D341Med (cell line): ENCODE results near the gene MRGPRE.

Source experiments
- DNase-seq: peaks from one replicate; pipeline ENCODE4 v3.0.0; 2012; ENCODE audit warnings: low spot score

MRGPRE gene

DNA sequence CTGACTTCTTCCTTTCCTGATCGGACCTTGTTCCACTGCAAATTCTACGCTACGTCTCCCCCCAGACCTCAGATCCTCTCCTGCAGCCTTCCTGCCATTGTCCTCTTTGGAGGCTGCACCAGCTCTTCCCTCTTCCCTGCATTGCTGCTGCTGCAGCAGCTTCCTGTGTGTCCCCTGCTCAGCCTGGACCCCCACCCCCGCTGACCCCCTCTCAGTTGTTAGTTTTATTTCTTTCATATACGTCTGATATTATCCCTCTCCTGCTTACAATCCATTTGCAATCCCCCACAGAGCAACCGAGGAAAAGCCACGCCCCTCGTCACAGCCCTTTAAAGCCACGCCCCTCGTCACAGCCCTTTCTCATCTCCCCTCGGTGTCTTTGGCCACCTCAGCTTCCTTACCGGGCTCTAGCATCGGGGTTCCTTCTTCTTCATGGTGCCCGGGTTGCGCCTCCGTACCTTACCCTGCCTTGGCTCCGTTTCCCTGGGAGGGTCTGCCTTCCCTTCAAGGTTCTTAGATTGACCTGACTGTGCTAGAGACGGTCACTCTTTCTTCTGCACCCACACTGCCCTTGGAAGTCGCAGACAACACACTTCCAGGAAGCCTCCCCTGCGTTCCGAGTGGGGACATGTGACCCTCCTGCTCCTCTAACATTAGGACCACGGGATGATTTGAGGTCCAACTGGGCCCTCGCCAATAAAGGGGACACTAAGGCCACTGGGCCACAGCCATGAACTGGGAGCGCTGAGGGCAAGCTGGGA, 18.4 kb downstream of the MRGPRE start:
- DNase-seq = no peak

DNA sequence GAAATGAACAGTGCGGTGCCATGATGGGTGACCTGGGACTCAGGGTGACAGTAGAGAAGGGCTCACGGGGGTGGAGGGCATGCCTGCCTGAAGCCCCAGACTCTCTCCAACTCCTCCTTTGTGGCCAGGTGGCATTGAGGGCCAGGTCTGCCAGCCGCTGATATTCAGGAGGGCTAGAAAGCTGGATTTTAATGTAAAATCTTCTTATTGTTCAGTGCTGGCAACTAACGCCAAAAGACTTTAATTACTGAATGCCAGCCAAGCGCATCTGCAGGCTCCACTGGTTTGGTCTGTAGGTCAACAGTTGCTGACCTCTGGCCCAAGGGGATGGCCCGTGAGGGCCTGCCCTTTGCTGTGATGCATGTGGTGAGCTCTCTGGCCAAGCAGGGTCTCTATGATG, 23.9 kb downstream of the MRGPRE start:
- no peak for DNase-seq

DNA sequence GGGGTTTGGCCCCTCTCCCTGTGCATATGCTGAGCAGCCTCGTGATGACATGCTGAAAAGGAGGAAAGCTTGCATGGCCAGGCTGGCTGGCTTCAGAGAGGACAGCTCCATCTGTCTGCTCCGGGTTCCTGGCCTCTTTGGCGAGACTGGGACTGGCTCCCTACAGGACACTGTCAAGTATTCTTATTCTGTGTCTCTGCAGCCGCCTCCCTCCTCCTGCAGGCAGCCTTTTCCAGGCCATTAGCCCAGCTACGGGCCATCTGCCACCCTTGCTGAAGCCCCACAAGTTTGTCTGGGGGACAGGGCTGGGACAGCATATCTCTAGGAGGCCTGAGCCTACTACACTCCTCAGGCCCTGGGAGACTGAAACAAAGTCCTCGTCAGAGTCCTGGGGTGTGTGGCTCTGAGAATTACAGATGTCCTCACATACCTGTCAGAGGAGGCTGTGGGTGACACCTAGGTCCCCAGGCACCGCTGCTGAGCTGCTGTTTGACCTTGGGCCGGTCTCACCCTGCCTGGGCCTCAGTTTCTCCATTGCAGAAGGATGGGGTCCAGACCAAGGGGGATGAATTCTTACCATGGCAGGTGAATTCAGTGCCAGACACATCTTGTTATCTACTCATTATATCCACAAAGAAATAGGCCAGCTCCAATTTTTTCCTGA, 24.6 kb downstream of the MRGPRE start:
- DNase-seq = no peak

DNA sequence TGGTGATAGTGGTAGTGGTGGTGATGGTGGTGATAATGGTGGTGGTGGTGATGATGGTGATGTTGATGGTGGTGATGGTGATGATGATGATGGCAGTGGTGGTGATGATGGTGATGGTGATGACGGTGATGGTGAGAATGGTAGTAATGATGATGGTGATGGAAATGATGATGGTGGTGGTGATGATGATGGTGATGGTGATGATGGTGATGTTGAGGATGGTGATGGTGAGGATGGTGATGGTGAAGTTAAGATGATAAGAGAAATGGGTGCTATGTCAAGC, 25.4 kb downstream of the MRGPRE start:
- DNase-seq = no peak

DNA sequence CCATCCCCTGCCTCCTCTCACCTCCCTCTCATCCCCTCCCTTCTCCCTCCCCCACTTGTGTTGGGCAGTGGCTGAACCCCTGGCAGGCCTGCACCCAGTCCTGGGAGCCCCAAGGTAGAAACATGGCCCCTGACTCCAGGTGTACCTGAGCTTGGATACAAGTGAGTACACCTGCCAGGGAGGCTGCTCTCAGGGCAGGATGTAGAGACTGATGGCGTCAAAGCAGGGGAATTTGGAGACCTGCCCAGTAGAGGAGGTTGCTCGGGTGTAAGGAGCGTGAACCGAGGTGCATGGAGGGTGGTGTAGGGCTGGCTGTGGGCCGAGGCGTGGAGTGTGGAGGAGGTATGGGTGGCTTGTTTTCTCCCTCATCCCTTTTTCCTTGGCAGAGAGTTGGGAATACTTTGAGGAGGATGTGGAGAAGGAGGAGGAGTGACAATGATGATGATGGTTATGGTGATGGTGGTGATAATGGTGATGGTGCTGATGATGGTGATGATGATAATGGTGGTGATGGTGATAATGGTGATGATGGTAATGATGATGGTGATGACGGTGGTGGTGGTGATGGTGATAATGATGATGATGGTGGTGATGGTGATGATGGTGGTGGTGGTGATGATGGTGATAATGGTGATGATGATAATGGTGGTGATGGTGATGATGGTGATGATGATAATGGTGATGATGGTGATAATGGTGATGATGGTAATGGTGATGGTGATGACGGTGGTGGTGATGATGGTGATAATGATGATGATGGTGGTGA, 25.9 kb downstream of the MRGPRE start:
- DNase-seq = no peak

DNA sequence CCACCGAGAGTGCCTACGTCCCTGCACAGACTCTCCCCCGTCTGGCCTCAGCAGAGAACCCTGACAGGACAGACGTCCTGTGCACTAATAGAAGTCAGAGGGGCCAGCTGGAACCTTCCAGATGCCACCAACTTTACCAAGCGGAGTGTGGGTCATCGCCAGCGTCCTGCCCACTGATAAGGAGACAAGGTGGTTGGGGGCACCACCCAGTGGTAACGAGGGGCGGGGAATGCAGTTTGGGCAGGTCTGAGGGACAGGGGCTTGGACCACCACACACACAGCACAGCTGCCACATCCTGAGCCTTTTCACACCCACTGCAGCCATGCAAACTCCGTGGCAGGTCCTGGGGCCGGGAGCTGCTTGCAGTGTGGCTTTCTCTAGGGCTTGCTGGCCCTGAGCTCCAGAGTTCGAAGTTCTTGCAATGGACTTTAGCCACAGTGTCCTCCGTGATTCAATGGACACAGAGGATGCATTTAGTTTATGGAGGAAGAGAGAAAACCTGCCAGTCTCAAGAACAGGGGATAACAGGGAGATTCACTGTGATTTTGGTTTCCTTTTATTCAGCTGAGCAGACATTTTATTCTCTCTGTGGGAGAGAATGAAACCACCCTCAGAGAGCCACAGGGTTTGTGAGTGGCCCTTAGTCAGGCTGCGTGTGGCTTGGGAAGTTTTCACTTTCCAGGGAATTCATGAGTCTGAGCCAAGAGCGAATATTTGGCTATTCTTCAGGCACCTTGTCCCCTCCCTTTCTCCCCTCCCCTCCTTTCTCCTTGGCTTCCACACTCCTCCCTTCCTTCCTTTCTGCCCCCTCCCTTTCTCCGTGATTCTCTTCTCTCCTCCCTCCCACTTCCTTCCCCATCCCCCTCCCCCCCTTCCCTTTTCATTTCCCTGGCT, 26.7 kb downstream of the MRGPRE start:
- DNase-seq = no peak

DNA sequence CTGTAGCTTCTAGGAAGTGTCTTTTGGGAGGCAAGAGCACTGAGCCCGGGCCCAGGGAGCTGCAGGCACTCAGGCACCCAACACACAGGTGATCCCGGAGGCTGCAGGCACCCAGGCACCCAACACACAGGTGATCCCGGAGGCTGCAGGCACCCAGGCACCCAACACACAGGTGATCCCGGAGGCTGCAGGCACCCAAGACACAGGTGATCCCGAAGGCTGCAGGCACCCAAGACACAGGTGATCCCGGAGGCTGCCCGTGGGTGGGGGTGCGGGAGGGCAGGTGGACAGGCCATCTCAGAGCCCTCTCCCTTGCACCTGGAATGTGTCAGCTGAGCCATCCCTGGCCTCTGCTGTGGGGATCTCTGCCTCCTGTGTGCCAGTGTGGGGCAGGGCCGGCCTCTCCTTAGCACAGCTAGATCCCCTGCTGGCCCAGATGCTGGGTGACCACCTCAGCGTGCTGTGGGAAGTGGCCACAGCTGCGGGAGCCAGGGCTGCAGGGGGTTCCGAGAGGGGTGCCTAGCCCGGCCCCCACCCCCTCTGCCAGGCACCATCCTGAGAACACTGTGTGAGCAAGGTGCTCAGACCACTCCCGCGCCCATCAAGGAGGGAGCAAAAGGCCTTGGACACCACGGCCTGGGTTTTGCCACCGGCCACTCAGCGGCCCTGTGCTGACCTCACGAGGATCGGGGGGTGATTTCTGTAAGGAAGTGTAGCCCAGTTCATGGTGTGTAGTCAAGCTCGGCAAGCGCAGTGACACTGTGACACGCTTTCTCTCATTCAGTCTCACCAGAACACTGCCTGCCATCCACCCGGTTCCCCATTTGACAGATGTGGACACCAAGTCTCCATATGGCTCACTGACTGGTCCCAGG, 27.8 kb downstream of the MRGPRE start:
- DNase-seq = no peak

DNA sequence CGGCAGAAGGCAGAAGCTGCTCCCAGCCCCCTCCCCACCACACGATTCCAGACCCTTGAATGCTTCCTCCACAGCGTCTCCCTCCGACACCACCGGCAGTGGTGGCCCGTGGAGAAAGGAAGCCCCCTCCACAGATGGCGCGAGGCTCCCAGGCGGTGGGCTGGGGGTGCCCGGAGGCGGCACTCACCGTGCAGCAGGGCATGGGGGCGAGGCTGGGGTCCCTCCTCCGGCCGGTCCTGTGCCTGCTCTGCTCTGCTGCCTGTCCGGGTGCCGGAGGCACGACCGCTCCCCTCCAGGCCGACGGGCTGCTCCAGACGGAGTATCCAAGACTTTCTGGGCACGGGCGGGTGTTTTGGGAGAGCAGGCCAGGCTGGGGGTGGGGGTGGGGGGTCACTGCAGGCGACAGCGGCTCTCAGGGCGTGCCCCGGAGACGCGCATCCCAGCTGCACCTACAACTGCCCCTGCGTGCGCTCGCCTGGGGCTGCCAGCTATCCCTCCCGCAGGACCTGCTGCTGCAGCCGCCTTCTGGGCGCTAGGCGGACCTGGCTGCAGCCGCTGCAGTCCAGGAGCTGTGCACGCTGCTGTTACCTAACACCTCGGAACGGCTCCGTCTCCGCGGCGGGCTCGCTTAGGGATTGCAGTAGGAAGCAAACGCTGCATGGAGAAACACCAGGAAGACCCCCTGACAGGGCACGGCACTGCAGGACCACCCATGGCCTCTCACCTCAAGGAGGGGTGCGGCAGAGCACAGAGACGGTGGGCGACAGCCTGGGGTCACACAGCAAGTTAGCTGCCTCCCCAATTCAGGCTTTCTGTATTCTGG, 28.8 kb downstream of the MRGPRE start:
- DNase-seq = no peak

DNA sequence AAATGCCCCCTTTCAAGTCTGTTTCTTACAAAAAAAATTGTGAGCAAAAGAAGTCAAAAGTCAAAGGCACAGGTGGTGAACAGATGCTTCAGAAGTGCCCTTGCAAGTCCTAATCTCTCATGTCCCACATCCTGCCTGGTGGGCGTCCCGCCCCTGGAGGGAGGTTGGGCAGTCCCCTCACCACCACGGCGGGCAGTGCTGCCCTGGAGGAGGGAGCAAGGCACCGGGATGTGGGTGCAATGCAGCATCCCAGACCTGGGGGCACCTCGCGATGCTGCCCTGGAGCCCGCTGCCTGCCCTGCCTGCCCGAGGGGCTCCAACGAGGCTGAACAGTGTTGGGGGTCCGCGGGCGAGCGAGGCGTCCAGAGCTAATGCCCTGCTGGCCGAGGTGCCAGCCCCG, 29.5 kb downstream of the MRGPRE start:
- DNase-seq = no peak

DNA sequence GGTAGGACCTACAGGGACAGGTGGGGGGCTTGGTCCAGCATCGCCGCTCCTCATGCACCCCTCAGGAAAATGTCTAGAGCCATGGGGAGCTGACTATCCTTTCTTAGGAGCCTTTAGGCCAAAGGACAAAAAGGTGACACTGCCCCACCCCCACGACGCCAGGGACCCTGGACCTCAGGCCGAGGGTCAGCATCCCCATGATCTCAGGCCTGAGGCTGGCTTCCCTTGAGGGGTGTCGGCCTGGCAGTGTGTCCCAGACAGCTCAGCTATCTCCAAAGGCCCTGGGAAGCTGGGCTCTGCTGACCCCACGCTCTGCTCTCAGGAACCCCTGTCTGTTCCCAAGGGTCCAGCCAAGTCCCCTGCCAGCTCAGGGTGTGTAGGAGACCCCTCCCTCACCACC, 29.9 kb downstream of the MRGPRE start:
- no peak for DNase-seq

DNA sequence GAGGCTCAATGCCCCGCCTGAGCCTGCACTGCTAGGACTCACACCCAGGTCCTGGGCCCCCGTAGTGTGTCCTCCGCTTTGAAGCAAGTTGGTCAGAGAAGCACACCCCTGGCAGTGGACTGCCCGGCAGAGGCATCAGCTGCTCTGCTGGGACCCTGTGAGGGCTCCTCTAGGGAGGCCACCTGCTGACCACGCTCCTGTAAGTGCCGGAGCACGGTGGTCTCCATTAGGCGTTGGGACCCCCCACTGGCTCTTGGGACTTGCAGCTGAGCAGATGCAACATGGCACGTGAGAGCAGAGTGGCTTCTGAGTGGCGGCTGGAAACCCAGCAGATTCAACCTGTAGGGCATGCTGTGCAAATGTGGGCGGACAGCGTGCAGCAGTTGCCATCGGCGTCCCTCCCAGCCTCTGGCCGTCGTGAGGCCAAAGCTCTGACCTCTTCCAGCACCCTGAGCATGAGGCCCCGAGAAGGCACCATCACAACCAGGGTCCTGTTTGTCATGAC, 30.5 kb downstream of the MRGPRE start:
- DNase-seq = no peak

DNA sequence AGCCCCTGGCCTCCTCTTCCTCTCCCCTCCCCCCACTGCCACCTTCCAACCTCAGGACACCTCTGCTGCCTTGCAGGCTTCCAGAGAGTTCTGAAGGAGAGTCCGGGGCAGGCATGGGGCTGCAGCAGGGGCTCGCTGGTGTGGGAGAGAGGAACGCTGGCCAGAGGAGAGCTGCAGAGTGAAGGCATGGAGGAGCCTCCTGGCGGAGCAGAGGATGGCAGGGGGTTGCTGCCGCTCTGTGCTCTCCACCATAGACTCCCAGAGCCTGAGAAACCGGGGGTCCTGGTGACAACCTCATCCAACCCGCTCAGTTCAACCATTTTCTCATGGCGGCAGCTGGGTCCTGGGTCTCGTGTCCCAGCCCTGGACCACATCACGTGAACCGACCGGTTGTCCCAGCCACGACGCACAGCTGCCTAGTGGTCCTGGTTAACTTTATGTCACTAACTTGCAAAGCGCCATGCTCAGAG, 31.1 kb downstream of the MRGPRE start:
- peak; percentile 28 for DNase-seq

DNA sequence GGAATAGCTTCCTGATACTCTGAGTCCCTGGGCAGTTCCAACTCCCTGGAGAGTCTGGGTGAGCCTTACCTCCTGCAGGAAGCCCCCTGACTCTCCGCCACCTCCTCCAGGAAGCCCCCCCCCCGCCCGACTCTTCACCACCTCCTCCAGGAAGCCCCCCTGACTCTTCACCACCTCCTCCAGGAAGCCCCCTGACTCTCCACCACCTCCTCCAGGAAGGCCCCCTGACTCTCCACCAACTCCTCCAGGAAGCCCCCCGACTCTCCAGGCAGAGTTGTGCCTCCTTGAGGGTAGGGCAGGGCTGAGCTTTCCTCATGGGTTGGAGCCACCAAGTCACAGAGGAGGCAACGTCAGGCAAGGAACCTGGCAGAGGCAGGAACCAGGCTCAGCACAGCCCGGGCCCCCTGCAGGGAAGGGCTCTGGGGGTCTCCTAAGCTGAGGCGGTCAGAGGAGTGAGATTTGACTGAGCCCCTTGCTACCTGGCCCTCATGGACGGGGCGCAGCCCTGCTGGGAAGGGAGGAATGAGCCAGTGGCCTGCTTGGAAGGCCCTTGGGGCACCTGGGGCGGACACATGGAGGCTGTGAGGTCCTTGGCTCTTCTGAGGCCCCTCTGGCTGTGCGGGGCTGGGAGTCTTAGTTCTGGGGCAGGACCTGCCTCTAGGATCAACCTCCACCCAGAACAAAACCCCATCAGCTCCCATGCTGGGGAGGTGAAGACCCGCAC, 31.7 kb downstream of the MRGPRE start:
- peak; percentile 22 for DNase-seq

DNA sequence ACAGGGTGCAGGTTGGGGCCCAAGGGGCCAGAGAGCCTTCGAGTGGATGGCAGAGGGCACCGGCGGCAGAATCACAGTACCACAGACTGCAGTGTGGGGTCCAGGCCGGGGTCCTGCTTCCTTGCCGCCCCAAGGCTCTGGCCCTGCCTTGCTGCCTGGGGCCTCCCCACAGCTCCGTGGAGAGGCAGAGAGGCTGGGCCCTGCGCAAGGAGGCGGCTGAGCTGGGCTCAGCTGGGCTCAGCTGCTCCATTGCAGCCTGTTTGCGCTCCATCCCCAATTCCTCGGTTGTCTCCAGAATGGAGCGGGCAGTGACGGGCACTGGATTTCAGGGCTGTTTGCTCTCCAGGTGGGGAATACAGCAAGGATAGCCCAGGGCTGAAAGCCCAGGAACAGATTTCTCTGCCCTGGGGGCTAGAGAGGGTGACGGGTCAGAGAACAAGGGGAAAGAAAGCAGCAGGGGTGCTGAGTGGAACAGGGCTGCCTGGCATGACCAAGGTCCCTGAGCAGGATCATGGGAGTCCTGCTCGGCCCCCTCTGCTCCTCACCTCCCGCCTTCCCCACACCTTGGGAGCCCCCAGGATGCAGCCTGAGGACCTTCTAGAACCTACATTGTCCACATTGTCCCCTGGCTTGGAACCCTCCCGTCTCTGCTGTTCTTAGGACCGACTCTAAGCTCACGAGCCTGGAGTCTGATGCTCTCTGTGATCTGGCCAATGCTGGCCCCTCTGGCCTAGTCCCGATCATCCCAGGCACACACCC, 32.5 kb downstream of the MRGPRE start:
- peak; percentile 33 for DNase-seq

DNA sequence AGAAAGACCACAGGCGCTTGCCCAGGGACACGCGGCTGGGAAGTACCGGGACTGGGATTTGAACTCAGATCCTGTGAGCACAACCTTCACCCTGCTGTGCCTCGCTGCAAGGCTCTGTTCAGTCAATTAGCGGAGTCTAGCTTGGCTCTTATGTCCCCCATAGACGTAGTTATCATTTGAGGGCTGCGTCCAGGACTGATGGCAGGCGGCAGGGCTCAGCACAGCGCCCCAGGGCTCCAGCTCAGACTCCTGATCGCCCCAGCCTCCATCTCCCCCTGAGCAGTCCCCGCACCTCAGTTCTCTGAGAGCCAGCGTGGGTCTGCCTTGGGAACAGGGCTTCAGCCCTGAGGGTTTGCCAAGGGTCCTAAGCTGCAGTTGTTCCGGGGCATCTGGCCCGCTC, 33.4 kb downstream of the MRGPRE start:
- DNase-seq = peak; percentile 22

DNA sequence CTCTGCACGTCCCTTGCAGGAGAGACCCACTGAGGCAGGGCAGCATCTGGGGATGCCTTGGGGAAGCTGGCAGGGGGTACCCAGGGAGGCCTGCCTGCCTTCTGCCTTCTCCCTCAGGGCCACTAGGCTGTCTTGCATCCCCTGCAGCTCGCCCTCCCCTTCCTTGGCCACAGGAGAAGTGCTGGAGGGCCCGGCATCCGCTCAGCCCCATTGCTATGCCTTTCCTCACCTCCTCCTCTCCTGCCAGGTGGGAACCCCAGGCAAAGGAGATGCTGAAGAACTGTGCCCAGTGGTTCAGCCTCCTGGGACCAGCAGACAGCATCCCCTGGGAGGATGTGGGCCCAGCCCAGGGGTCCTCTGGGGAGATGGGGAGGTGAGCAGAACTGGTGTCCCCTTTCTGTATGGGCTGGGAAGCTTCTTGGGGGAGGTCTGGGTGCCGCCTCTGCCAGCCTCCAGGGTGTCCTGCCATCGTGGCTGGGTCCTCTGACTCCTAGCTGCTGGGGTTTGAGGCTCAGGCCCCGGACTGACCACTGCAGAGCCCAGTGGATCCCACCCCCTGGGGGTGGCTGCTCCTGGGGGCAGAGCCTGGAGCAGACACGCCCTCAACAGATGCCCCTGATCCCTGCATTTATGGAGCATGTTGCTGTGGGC, 34.2 kb downstream of the MRGPRE start:
- peak; percentile 31 for DNase-seq

DNA sequence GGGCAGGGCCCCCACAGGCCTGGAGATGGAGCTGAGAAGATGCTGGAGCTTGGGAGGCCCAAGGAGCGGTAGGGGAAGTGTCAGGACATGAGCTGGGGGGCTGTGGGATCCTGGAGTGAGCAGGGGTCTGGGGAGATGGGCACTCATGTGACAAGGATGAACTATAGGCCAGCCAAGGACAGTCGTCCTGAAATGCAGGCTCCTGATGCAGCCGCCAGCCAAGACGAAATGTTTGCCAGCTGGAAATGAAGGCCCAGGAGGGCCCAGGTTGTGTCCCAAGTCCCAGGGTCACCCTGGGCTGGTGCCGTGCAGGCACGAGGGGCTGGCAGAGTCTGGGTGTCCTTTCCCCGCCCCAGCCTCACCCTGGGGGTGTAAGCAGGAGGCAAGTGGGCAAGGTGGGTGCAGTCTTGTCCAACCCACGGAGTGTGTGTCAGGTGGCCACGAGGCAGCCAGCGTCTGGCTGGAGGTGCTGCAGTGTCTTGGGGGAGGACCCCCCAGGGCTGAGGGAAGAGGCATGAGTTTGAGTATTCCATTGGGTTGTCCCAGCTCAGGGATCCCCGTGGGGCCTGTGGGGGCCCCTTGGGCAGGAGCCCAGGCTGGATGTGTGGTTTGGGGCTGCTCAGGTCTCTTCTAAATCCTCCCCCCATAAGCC, 35.0 kb downstream of the MRGPRE start:
- DNase-seq = peak; percentile 13
